ENCODE data around the gene APLF.
"Not testable (repeated sequence)": the region's sequence is repeated elsewhere in the genome, so short reads cannot be mapped to it uniquely, and the experiment has no call there.

The APLF gene

DNA sequence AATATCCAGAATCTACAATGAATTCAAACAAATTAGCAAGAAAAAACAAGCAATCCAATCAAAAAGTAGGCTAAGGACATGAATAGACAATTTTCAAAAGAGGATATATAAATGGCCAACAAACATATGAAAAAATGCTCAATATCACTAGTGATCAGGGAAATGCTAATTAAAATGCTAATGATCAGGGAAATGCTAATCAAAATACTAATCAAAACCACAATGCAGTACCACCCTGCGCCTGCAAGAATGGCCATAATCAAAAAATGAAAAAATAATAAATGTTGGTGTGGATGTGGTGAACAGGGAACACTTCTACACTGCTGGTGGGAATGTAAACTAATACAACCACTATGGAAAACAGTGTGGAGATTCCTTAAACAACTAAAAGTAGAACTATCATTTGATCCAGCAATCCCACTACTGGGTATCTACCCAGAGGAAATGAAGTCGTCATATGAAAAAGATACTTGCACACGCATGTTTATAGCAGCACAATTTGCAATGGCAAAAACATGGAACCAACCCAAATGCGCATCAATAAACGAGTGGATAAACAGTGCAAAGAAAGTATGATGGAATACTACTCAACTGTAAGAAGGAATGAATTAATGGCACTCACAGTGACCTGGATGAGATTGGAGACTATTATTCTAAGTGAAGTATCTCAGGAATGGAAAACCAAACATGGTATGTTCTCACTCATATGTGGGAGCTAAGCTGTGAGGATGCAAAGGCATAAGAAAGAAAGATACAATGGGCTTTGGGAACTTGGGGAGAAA, 88.2 kb downstream of the APLF start:
- not testable (repeated sequence) for H3K27me3 ChIP-seq (ENCODE audit: control insufficient read depth in 2 of 2, insufficient read depth in 2 of 2, low read length in 2 of 2); H3K4me3 ChIP-seq (ENCODE audit: low read length in 2 of 2); H3K36me3 ChIP-seq (ENCODE audit: control insufficient read depth in 2 of 2, insufficient read depth in 2 of 2, low read length in 2 of 2); H3K27ac ChIP-seq (ENCODE audit: low read depth in 2 of 2, low read length in 2 of 2); H3K9me3 ChIP-seq (ENCODE audit: control insufficient read depth in 2 of 2, low read length in 2 of 2); H3K4me1 ChIP-seq (ENCODE audit: control insufficient read depth in 2 of 2, insufficient read depth in 2 of 2, low read length in 2 of 2); H3K9ac ChIP-seq (ENCODE audit: low read depth in 1 of 2, low read length in 2 of 2)

GRCh38 chr2:68556381-68556780, 89.0 kb downstream of the APLF start:
- Histone ChIP-seq H3K4me3 (ENCODE audit: low read length in 2 of 2) (no peak overlapping the region), H3K4me1 (ENCODE audit: control insufficient read depth in 2 of 2, insufficient read depth in 2 of 2, low read length in 2 of 2) (no peaks in the 10 kb centered on the region), H3K9me3 (ENCODE audit: control insufficient read depth in 2 of 2, low read length in 2 of 2) (no peaks in the 10 kb centered on the region), H3K9ac (ENCODE audit: low read depth in 1 of 2, low read length in 2 of 2) (no peak overlapping the region), H3K27me3 (ENCODE audit: control insufficient read depth in 2 of 2, insufficient read depth in 2 of 2, low read length in 2 of 2) (no peaks in the 10 kb centered on the region), H3K27ac (ENCODE audit: low read depth in 2 of 2, low read length in 2 of 2) (no peak overlapping the region), H3K36me3 (ENCODE audit: control insufficient read depth in 2 of 2, insufficient read depth in 2 of 2, low read length in 2 of 2) (no peaks in the 10 kb centered on the region)

DNA sequence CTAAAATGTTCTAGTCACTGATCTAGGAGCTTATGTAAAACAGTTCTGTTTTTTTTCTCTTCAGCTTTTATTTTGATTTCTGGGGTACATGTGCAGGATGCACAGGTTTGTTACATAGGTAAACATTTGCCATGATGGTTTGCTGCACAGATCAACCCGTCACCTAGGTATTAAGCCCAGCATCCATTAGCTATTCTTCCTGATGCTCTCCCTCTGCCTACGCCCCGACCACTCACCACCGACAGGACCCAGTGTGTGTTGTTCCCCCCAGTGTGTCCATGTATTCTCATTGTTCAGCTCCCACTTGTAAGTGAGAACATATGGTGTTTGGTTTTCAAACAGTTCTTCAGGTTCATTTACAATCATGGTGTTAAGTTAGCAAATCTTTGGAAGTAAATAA, 91.2 kb downstream of the APLF start:
- Histone ChIP-seq H3K36me3 (ENCODE audit: control insufficient read depth in 2 of 2, insufficient read depth in 2 of 2, low read length in 2 of 2) (no peaks in the 10 kb centered on the region), H3K4me3 (ENCODE audit: low read length in 2 of 2) (no peak overlapping the region), H3K9ac (ENCODE audit: low read depth in 1 of 2, low read length in 2 of 2) (no peak overlapping the region), H3K27me3 (ENCODE audit: control insufficient read depth in 2 of 2, insufficient read depth in 2 of 2, low read length in 2 of 2) (no peaks in the 10 kb centered on the region), H3K4me1 (ENCODE audit: control insufficient read depth in 2 of 2, insufficient read depth in 2 of 2, low read length in 2 of 2) (no peaks in the 10 kb centered on the region), H3K9me3 (ENCODE audit: control insufficient read depth in 2 of 2, low read length in 2 of 2) (no peaks in the 10 kb centered on the region), H3K27ac (ENCODE audit: low read depth in 2 of 2, low read length in 2 of 2) (no peak overlapping the region)

GRCh38 chr2:68559692-68560091, 92.3 kb downstream of the APLF start:
- Histone ChIP-seq H3K9ac (ENCODE audit: low read depth in 1 of 2, low read length in 2 of 2) (no peak overlapping the region), H3K27ac (ENCODE audit: low read depth in 2 of 2, low read length in 2 of 2) (no peak overlapping the region), H3K36me3 (ENCODE audit: control insufficient read depth in 2 of 2, insufficient read depth in 2 of 2, low read length in 2 of 2) (no peaks in the 10 kb centered on the region), H3K4me1 (ENCODE audit: control insufficient read depth in 2 of 2, insufficient read depth in 2 of 2, low read length in 2 of 2) (no peaks in the 10 kb centered on the region), H3K27me3 (ENCODE audit: control insufficient read depth in 2 of 2, insufficient read depth in 2 of 2, low read length in 2 of 2) (no peaks in the 10 kb centered on the region), H3K4me3 (ENCODE audit: low read length in 2 of 2) (no peak overlapping the region), H3K9me3 (ENCODE audit: control insufficient read depth in 2 of 2, low read length in 2 of 2) (no peaks in the 10 kb centered on the region)

DNA sequence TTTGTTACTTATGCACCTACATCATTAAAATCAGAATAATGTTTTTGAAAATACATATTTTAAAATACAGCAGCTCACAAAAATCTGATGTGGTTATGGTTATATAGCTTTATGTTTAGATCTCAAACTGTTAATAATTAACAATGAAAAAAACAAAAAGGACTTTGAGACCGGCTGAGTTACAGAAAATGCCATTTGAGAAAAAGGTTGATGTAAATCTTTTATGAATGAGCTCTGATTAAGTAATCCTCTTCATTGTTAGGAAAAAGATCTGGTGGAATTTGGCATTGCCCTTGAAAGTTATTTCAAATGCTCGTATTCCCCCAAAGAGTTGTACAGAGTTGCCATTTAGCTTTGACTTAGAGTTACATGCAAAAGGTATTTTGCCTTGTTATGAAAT, 93.2 kb downstream of the APLF start:
- no peak overlapping the region for H3K4me3 ChIP-seq (ENCODE audit: low read length in 2 of 2)
- no peak overlapping the region for H3K27ac ChIP-seq (ENCODE audit: low read depth in 2 of 2, low read length in 2 of 2)
- no peaks in the 10 kb centered on the region for H3K9me3 ChIP-seq (ENCODE audit: control insufficient read depth in 2 of 2, low read length in 2 of 2)
- H3K36me3 ChIP-seq (ENCODE audit: control insufficient read depth in 2 of 2, insufficient read depth in 2 of 2, low read length in 2 of 2) = no peaks in the 10 kb centered on the region
- H3K27me3 ChIP-seq (ENCODE audit: control insufficient read depth in 2 of 2, insufficient read depth in 2 of 2, low read length in 2 of 2) = no peaks in the 10 kb centered on the region
- H3K4me1 ChIP-seq (ENCODE audit: control insufficient read depth in 2 of 2, insufficient read depth in 2 of 2, low read length in 2 of 2) = no peaks in the 10 kb centered on the region
- no peak overlapping the region for H3K9ac ChIP-seq (ENCODE audit: low read depth in 1 of 2, low read length in 2 of 2)

- no peaks in the 10 kb centered on the region for H3K27me3 ChIP-seq (ENCODE audit: control insufficient read depth in 2 of 2, insufficient read depth in 2 of 2, low read length in 2 of 2)
- H3K36me3 ChIP-seq (ENCODE audit: control insufficient read depth in 2 of 2, insufficient read depth in 2 of 2, low read length in 2 of 2) = no peaks in the 10 kb centered on the region
- no peaks in the 10 kb centered on the region for H3K9me3 ChIP-seq (ENCODE audit: control insufficient read depth in 2 of 2, low read length in 2 of 2)
- H3K9ac ChIP-seq (ENCODE audit: low read depth in 1 of 2, low read length in 2 of 2) = no peak overlapping the region
- no peak overlapping the region for H3K4me3 ChIP-seq (ENCODE audit: low read length in 2 of 2)
- no peaks in the 10 kb centered on the region for H3K4me1 ChIP-seq (ENCODE audit: control insufficient read depth in 2 of 2, insufficient read depth in 2 of 2, low read length in 2 of 2)
- no peak overlapping the region for H3K27ac ChIP-seq (ENCODE audit: low read depth in 2 of 2, low read length in 2 of 2)
These were observed 94.0 kb downstream of the APLF start for GRCh38 chr2:68561372-68561771.

GRCh38 chr2:68562934-68563333, 95.5 kb downstream of the APLF start:
- no peaks in the 10 kb centered on the region for H3K9me3 ChIP-seq (ENCODE audit: control insufficient read depth in 2 of 2, low read length in 2 of 2)
- H3K27ac ChIP-seq (ENCODE audit: low read depth in 2 of 2, low read length in 2 of 2) = no peak overlapping the region
- H3K9ac ChIP-seq (ENCODE audit: low read depth in 1 of 2, low read length in 2 of 2) = no peak overlapping the region
- H3K4me3 ChIP-seq (ENCODE audit: low read length in 2 of 2) = no peak overlapping the region
- no peaks in the 10 kb centered on the region for H3K4me1 ChIP-seq (ENCODE audit: control insufficient read depth in 2 of 2, insufficient read depth in 2 of 2, low read length in 2 of 2)
- no peaks in the 10 kb centered on the region for H3K36me3 ChIP-seq (ENCODE audit: control insufficient read depth in 2 of 2, insufficient read depth in 2 of 2, low read length in 2 of 2)
- no peaks in the 10 kb centered on the region for H3K27me3 ChIP-seq (ENCODE audit: control insufficient read depth in 2 of 2, insufficient read depth in 2 of 2, low read length in 2 of 2)

DNA sequence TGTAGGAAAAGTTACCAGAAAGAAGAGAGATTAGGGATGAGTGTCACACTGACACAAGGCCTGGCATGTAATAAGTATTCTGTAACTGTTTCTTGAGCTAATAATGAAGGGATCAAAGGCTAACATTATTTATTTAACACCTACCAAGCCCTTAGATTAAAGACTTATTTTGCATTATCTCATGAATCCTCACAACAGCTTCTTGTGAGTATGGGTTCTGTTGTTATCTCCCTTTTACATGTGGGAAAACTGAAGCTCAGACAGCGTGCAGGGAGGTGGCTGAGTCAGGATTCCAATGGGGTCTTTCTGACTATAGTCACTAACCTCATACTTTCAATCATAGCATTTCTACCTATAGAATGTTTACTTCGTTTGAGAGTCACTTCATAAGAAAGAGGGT, 97.0 kb downstream of the APLF start:
- H3K4me3 ChIP-seq (ENCODE audit: low read length in 2 of 2) = no peak overlapping the region
- no peak overlapping the region for H3K27ac ChIP-seq (ENCODE audit: low read depth in 2 of 2, low read length in 2 of 2)
- H3K9ac ChIP-seq (ENCODE audit: low read depth in 1 of 2, low read length in 2 of 2) = no peak overlapping the region
- H3K36me3 ChIP-seq (ENCODE audit: control insufficient read depth in 2 of 2, insufficient read depth in 2 of 2, low read length in 2 of 2) = no peaks in the 10 kb centered on the region
- no peaks in the 10 kb centered on the region for H3K9me3 ChIP-seq (ENCODE audit: control insufficient read depth in 2 of 2, low read length in 2 of 2)
- H3K27me3 ChIP-seq (ENCODE audit: control insufficient read depth in 2 of 2, insufficient read depth in 2 of 2, low read length in 2 of 2) = no peaks in the 10 kb centered on the region
- H3K4me1 ChIP-seq (ENCODE audit: control insufficient read depth in 2 of 2, insufficient read depth in 2 of 2, low read length in 2 of 2) = no peaks in the 10 kb centered on the region

GRCh38 chr2:68565273-68565672, 97.9 kb downstream of the APLF start:
- H3K4me3 ChIP-seq (ENCODE audit: low read length in 2 of 2) = no peak overlapping the region
- no peaks in the 10 kb centered on the region for H3K9me3 ChIP-seq (ENCODE audit: control insufficient read depth in 2 of 2, low read length in 2 of 2)
- no peaks in the 10 kb centered on the region for H3K36me3 ChIP-seq (ENCODE audit: control insufficient read depth in 2 of 2, insufficient read depth in 2 of 2, low read length in 2 of 2)
- no peak overlapping the region for H3K27ac ChIP-seq (ENCODE audit: low read depth in 2 of 2, low read length in 2 of 2)
- H3K9ac ChIP-seq (ENCODE audit: low read depth in 1 of 2, low read length in 2 of 2) = no peak overlapping the region
- no peaks in the 10 kb centered on the region for H3K27me3 ChIP-seq (ENCODE audit: control insufficient read depth in 2 of 2, insufficient read depth in 2 of 2, low read length in 2 of 2)
- H3K4me1 ChIP-seq (ENCODE audit: control insufficient read depth in 2 of 2, insufficient read depth in 2 of 2, low read length in 2 of 2) = no peaks in the 10 kb centered on the region

DNA sequence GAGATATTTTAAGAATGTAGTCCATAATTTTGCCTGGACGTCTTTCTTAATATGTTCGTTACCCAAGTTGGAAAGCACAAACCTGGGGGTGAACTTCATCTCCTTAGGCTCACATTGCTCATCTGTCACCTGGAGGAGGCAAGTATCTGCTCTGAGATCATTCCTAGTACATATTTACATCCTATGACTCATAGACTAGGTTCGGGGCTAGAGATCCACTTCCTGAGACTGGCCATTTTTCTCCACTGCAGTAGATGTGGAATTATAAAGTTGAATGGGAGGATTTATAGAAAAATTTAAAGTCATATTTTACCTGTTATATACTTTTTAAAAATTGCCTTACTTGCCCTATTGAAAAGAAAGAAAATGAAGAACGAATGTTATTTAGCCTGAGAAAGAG, 98.5 kb downstream of the APLF start:
- no peaks in the 10 kb centered on the region for H3K36me3 ChIP-seq (ENCODE audit: control insufficient read depth in 2 of 2, insufficient read depth in 2 of 2, low read length in 2 of 2)
- no peaks in the 10 kb centered on the region for H3K27me3 ChIP-seq (ENCODE audit: control insufficient read depth in 2 of 2, insufficient read depth in 2 of 2, low read length in 2 of 2)
- no peaks in the 10 kb centered on the region for H3K4me1 ChIP-seq (ENCODE audit: control insufficient read depth in 2 of 2, insufficient read depth in 2 of 2, low read length in 2 of 2)
- H3K9me3 ChIP-seq (ENCODE audit: control insufficient read depth in 2 of 2, low read length in 2 of 2) = no peaks in the 10 kb centered on the region
- no peak overlapping the region for H3K4me3 ChIP-seq (ENCODE audit: low read length in 2 of 2)
- no peak overlapping the region for H3K9ac ChIP-seq (ENCODE audit: low read depth in 1 of 2, low read length in 2 of 2)
- H3K27ac ChIP-seq (ENCODE audit: low read depth in 2 of 2, low read length in 2 of 2) = no peak overlapping the region

GRCh38 chr2:68566362-68566761, 99.0 kb downstream of the APLF start:
- no peaks in the 10 kb centered on the region for H3K36me3 ChIP-seq (ENCODE audit: control insufficient read depth in 2 of 2, insufficient read depth in 2 of 2, low read length in 2 of 2)
- H3K4me1 ChIP-seq (ENCODE audit: control insufficient read depth in 2 of 2, insufficient read depth in 2 of 2, low read length in 2 of 2) = no peaks in the 10 kb centered on the region
- no peak overlapping the region for H3K9ac ChIP-seq (ENCODE audit: low read depth in 1 of 2, low read length in 2 of 2)
- no peak overlapping the region for H3K27ac ChIP-seq (ENCODE audit: low read depth in 2 of 2, low read length in 2 of 2)
- no peaks in the 10 kb centered on the region for H3K9me3 ChIP-seq (ENCODE audit: control insufficient read depth in 2 of 2, low read length in 2 of 2)
- H3K4me3 ChIP-seq (ENCODE audit: low read length in 2 of 2) = no peak overlapping the region
- H3K27me3 ChIP-seq (ENCODE audit: control insufficient read depth in 2 of 2, insufficient read depth in 2 of 2, low read length in 2 of 2) = no peaks in the 10 kb centered on the region
